ENCODE measurements around the gene PPM1J. TPM values are rescaled to one million over a fixed set of nuclear protein-coding genes. Genes with fewer than 3 reads are reported as not detected.
A peak's percentile ranks its signal among the peaks of the same experiment; 100 is the strongest.

Gene PPM1J
- total and polyA plus RNA-seq, 9 of the 15 experiments (the other 6 are each of a cell fraction or from before 2014, with no cell fraction given), result 0.25 to 10.5 (median 4.2) TPM

GRCh38 chr1:112716133-112716720 lies 1.1 kb upstream of the PPM1J start (continued):
- TF ChIP-seq PATZ1 (CRISPR knock-in tag; IDR thresholded peaks at IDR 0.05; ENCODE audit: borderline replicate concordance), result no peak
- no peak for TF ChIP-seq ZNF436 (CRISPR knock-in tag; IDR thresholded peaks at IDR 0.05)
- TF ChIP-seq PRPF4 (IDR thresholded peaks at IDR 0.05; ENCODE audit: insufficient read depth, low read depth, low read length, poor library complexity, severe bottlenecking), result no peak
- TF ChIP-seq BACH1 (tag; IDR thresholded peaks at IDR 0.05), result no peak
- no peak for TF ChIP-seq ZNF354B (CRISPR knock-in tag; IDR thresholded peaks at IDR 0.05)
- TF ChIP-seq ZKSCAN3 (CRISPR knock-in tag; IDR thresholded peaks at IDR 0.05), result no peak
- 0 out of 2 replicates have a peak, but pooled peaks have one; percentile 31 for TF ChIP-seq KLF13 (tag; IDR thresholded peaks at IDR 0.05; ENCODE audit: borderline replicate concordance, low read depth)
- no peak for TF ChIP-seq ATF2 (CRISPR knock-in tag; IDR thresholded peaks at IDR 0.05)
- TF ChIP-seq MCM5 (IDR thresholded peaks at IDR 0.05; ENCODE audit: low read depth), result no peak
- no peak for TF ChIP-seq ZNF175 (CRISPR knock-in tag; IDR thresholded peaks at IDR 0.05; ENCODE audit: low read depth)
- TF ChIP-seq ZNF134 (CRISPR knock-in tag; conservative IDR thresholded peaks at IDR 0.05), result no peak
- no peak for TF ChIP-seq L3MBTL2 (IDR thresholded peaks at IDR 0.05)
- TF ChIP-seq LCOR (CRISPR knock-in tag; IDR thresholded peaks at IDR 0.05), result no peak
- no peak for TF ChIP-seq HOXB6 (CRISPR knock-in tag; IDR thresholded peaks at IDR 0.05; ENCODE audit: borderline replicate concordance)
- no peak for TF ChIP-seq BRD9 (IDR thresholded peaks at IDR 0.05; ENCODE audit: low read depth, partially characterized antibody)
- no peak for TF ChIP-seq ZZZ3 (IDR thresholded peaks at IDR 0.05)
- TF ChIP-seq TFAM (CRISPR knock-in tag; conservative IDR thresholded peaks at IDR 0.05), result no peak
- TF ChIP-seq ERF (CRISPR knock-in tag; IDR thresholded peaks at IDR 0.05), result no peak
- no peak for TF ChIP-seq COPS2 (conservative IDR thresholded peaks at IDR 0.05)
- no peak for TF ChIP-seq LARP7 (IDR thresholded peaks at IDR 0.05)
- TF ChIP-seq IFI16 (CRISPR knock-in tag; IDR thresholded peaks at IDR 0.05), result no peak
- TF ChIP-seq, protein P1, sequence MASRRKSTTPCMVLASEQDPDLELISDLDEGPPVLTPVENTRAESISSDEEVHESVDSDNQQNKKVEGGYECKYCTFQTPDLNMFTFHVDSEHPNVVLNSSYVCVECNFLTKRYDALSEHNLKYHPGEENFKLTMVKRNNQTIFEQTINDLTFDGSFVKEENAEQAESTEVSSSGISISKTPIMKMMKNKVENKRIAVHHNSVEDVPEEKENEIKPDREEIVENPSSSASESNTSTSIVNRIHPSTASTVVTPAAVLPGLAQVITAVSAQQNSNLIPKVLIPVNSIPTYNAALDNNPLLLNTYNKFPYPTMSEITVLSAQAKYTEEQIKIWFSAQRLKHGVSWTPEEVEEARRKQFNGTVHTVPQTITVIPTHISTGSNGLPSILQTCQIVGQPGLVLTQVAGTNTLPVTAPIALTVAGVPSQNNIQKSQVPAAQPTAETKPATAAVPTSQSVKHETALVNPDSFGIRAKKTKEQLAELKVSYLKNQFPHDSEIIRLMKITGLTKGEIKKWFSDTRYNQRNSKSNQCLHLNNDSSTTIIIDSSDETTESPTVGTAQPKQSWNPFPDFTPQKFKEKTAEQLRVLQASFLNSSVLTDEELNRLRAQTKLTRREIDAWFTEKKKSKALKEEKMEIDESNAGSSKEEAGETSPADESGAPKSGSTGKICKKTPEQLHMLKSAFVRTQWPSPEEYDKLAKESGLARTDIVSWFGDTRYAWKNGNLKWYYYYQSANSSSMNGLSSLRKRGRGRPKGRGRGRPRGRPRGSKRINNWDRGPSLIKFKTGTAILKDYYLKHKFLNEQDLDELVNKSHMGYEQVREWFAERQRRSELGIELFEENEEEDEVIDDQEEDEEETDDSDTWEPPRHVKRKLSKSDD (conservative IDR thresholded peaks at IDR 0.05; ENCODE audit: low read length), result no peak
- TF ChIP-seq FOXJ2 (tag; IDR thresholded peaks at IDR 0.05), result no peak
- no peak for TF ChIP-seq TRIM24 (IDR thresholded peaks at IDR 0.05)
